ENCODE measurements around the gene CALHM5.

DNA sequence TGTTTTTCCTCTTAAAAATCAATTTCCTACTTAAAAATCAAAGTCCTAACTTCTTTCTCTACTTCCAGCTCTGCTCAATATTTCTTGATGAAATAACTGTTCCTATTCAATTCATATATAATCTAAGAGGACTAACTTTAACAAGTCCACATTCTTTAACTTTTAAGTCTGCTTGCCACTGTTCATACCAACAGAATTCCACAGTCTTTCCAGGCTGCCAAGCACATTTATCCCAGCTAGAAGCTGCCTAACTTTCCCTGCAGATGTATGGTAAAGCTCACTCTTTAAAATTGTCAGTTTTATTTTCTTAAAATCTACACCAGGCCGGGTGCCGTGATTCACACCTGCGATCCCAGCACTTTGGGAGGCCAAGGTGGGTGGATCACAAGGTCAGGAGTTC, 38.7 kb upstream of the CALHM5 start:
- TF ChIP-seq EZH2 (IDR thresholded peaks at IDR 0.05; ENCODE audit: insufficient read depth, low read length) = no peak
- TF ChIP-seq, protein P1, sequence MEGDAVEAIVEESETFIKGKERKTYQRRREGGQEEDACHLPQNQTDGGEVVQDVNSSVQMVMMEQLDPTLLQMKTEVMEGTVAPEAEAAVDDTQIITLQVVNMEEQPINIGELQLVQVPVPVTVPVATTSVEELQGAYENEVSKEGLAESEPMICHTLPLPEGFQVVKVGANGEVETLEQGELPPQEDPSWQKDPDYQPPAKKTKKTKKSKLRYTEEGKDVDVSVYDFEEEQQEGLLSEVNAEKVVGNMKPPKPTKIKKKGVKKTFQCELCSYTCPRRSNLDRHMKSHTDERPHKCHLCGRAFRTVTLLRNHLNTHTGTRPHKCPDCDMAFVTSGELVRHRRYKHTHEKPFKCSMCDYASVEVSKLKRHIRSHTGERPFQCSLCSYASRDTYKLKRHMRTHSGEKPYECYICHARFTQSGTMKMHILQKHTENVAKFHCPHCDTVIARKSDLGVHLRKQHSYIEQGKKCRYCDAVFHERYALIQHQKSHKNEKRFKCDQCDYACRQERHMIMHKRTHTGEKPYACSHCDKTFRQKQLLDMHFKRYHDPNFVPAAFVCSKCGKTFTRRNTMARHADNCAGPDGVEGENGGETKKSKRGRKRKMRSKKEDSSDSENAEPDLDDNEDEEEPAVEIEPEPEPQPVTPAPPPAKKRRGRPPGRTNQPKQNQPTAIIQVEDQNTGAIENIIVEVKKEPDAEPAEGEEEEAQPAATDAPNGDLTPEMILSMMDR (IDR thresholded peaks at IDR 0.05; ENCODE audit: insufficient read depth, low read depth, low read length) = no peak
